K562 (cell line): ENCODE results near the gene IGF1R. TPM values are rescaled to one million over a fixed set of nuclear protein-coding genes. Genes with fewer than 3 reads are reported as not detected.
A peak's percentile ranks its signal among the peaks of the same experiment; 100 is the strongest.

Experiments used
- ATAC-seq: fragments of 200-7000 bp; cut with Tn5 transposase; 3 replicates; pipeline ENCODE4 v1.9.1; 2020; ENCODE audit warnings: moderate library complexity
- BruUV-seq: library from RNA; stranded (reverse); fragments of 400-500 nt; replicated peaks from 2 replicates; lab custom pipeline; 2021; lab: Mats Ljungman, UMichigan
- CTCF ChIA-PET: fragments of 300-600 bp; formaldehyde crosslinking; extraction: SDS; loops from one replicate; lab custom pipeline; 2021; ENCODE audit warnings: low intra/inter-chr PET ratio; lab: Yijun Ruan, JAX
- POLR2A ChIA-PET: fragments of 300-600, 350-650 bp; sonication (Branson Sonifier 250); formaldehyde crosslinking; extraction: SDS; loops from one replicate; lab custom pipeline; 2021; ENCODE audit warnings: antibody characterized with exemption, inconsistent platforms; lab: Yijun Ruan, JAX
- DNase-seq, 4 experiments: peaks; one replicate each; pipeline versions ENCODE4 v3.0.0 to v3.0.0-alpha.2; 2011 to 2018; ENCODE audit warnings: low spot score in 3 of 4, mixed read lengths in 3 of 4; ENCODE audit errors: extremely low read depth in 1 of 4
- FAIRE-seq: peaks from 2 replicates; lab custom pipeline; 2011; peaks lifted over from hg19 to GRCh38; lab: Jason Lieb, UNC
- H2AFZ ChIP-seq: 2 replicates; pipeline ENCODE4 v1.6.0; 2011; ENCODE audit warnings: low read depth, low read length, control low read depth, inconsistent platforms
- H3K27ac ChIP-seq: fragments of 200-600 bp; 3 replicates; pipeline ENCODE4 v1.8.0; 2011; ENCODE audit warnings: low read depth, mild to moderate bottlenecking, control low read depth, inconsistent platforms, low read length, moderate library complexity, mixed read lengths; ENCODE audit errors: extremely low read depth
- H3K27me3 ChIP-seq, 2 experiments: fragments of 300-600 bp in 1 of 2; 2 replicates in 1 of 2; 3 replicates in 1 of 2; pipeline versions ENCODE4 v1.6.0 to v1.8.0; 2011; ENCODE audit warnings: inconsistent platforms in 2 of 2, low read length in 2 of 2, mild to moderate bottlenecking in 1 of 2, mixed read lengths in 1 of 2, moderate library complexity in 1 of 2; ENCODE audit not compliant: control insufficient read depth in 2 of 2, insufficient read depth in 2 of 2
- H3K36me3 ChIP-seq: fragments of 300-600 bp; 3 replicates; pipeline ENCODE4 v1.8.0; 2011; ENCODE audit warnings: mild to moderate bottlenecking, low read length, inconsistent platforms; ENCODE audit not compliant: control insufficient read depth, insufficient read depth
- H3K4me1 ChIP-seq, 2 experiments: fragments of 200-600 bp in 1 of 2; replicated peaks in 1 of 2; 2 replicates in 1 of 2; 3 replicates in 1 of 2; pipeline versions ENCODE4 v1.5.1 to v1.8.0; 2011; ENCODE audit warnings: inconsistent platforms in 2 of 2, low read length in 2 of 2, mild to moderate bottlenecking in 1 of 2, mixed read lengths in 1 of 2, moderate library complexity in 1 of 2; ENCODE audit not compliant: control insufficient read depth in 2 of 2, insufficient read depth in 2 of 2
- H3K4me2 ChIP-seq: 2 replicates; pipeline ENCODE4 v1.6.1; 2011; ENCODE audit warnings: low read length, control low read depth, inconsistent platforms, mixed read lengths; ENCODE audit not compliant: insufficient read depth
- H3K4me3 ChIP-seq: fragments of 200-600 bp; sonication (generic), shearing (Covaris generic); 2 replicates; pipeline ENCODE4 v1.5.1; 2016; ENCODE audit warnings: control low read depth, inconsistent platforms
- H3K79me2 ChIP-seq: fragments of 200-600 bp; 3 replicates; pipeline ENCODE4 v1.8.0; 2011; ENCODE audit warnings: low read length, inconsistent platforms; ENCODE audit not compliant: control insufficient read depth, insufficient read depth
- H3K9ac ChIP-seq, 2 experiments: 2 replicates each; pipeline versions ENCODE4 v1.6.0 to v1.6.1; 2011; ENCODE audit warnings: low read depth in 2 of 2, low read length in 2 of 2, control low read depth in 1 of 2, inconsistent platforms in 1 of 2, mild to moderate bottlenecking in 1 of 2, mixed read lengths in 1 of 2; ENCODE audit not compliant: insufficient read depth in 1 of 2
- H3K9me1 ChIP-seq: one replicate; pipeline ENCODE4 v1.6.0; 2011; ENCODE audit warnings: inconsistent platforms, mild to moderate bottlenecking, low read length, moderate library complexity; ENCODE audit not compliant: control insufficient read depth, insufficient read depth
- H3K9me3 ChIP-seq: replicated peaks from 2 replicates; pipeline ENCODE4 v1.5.1; 2011; ENCODE audit warnings: low read depth, low read length, inconsistent platforms; ENCODE audit not compliant: control insufficient read depth, insufficient read depth
- H4K20me1 ChIP-seq: replicated peaks from 2 replicates; pipeline ENCODE4 v1.6.1; 2011; ENCODE audit warnings: low read length, inconsistent platforms, mixed read lengths; ENCODE audit not compliant: control insufficient read depth, insufficient read depth
- CLOCK ChIP-seq: fragments of 250-450 bp; sonication (Bioruptor Pico); IDR thresholded peaks from 2 replicates; pipeline ENCODE4 v1.4.0; 2020; ENCODE audit warnings: mild to moderate bottlenecking, moderate library complexity, borderline replicate concordance
- TAF1 ChIP-seq: IDR thresholded peaks from 2 replicates; pipeline ENCODE4 v1.6.1; 2011; ENCODE audit warnings: mild to moderate bottlenecking, low read length, moderate library complexity; ENCODE audit not compliant: insufficient read depth, control insufficient read depth, severe bottlenecking; ENCODE audit errors: extremely low read depth
- ZNF316 ChIP-seq: fragments of 450-650 bp; IDR thresholded peaks from 2 replicates; pipeline ENCODE4 v1.6.1; 2016
- WGBS: fragments of 100-300 bp; shearing (Covaris generic); methylation state at CpG from one replicate; pipeline ENCODE4 v1.1.6; 2016; ENCODE audit warnings: low coverage, mixed read lengths; ENCODE audit not compliant: insufficient coverage; ENCODE audit errors: missing lambda C conversion rate; 5-methylcytosine and 5-hydroxymethylcytosine counted together
- in situ Hi-C: fragments of 300-500 bp; cut with MboI; formaldehyde crosslinking; loops from 4 replicates; pipeline ENCODE4 v1.15.0; 2018; ENCODE audit warnings: inconsistent platforms, mixed read lengths
- intact Hi-C: fragments of 100-400 bp; cut with micrococcal nuclease; formaldehyde crosslinking; loops from 2 replicates; pipeline ENCODE4 v1.14.2; 2022
- polyA plus RNA-seq, 8 experiments: library from polyadenylated mRNA; depleted of rRNA in 4 of 8; stranded (reverse) in 5 of 8; unstranded in 3 of 8; fragments of >200 nt; fragmentation: Nextera tagmentation in 2 of 8; fragmentation: Illumina TruSeq in 1 of 8; extraction: Ambion mirVana in 2 of 8; extraction: Trizol in 1 of 8; gene quantifications; 2 replicates each; pipeline versions ENCODE4 v1.2.1 to v1.2.3, GENCODE V29; 2011 to 2014; ENCODE audit warnings: inconsistent platforms in 1 of 8, missing spikeins in 1 of 8
- total RNA-seq, 7 experiments: library from RNA; depleted of rRNA in 6 of 7; stranded (reverse); fragments of >200 nt in 6 of 7; fragmentation: Illumina TruSeq in 2 of 7; extraction: Trizol in 2 of 7; gene quantifications; 2 replicates each; pipeline versions ENCODE4 v1.2.1 to v1.2.3, GENCODE V29; 2011 to 2021; ENCODE audit warnings: low replicate concordance in 1 of 7
- TF ChIP-seq, protein P1 (sequence below): sonication (generic); formaldehyde crosslinking; IDR thresholded peaks from 2 replicates; pipeline ENCODE4 v1.8.1; 2022; ENCODE audit warnings: missing genetic modification reagents
- TF ChIP-seq, protein P2 (sequence below): sonication (generic); formaldehyde crosslinking; IDR thresholded peaks from 2 replicates; pipeline ENCODE4 v1.8.1; 2023; ENCODE audit warnings: mild to moderate bottlenecking, missing genetic modification reagents

The IGF1R gene
- total and polyA plus RNA-seq, 9 of the 15 experiments (the other 6 are each of a cell fraction or from before 2014, with no cell fraction given) = 0.35 to 8.0 (median 1.6) TPM

DNA sequence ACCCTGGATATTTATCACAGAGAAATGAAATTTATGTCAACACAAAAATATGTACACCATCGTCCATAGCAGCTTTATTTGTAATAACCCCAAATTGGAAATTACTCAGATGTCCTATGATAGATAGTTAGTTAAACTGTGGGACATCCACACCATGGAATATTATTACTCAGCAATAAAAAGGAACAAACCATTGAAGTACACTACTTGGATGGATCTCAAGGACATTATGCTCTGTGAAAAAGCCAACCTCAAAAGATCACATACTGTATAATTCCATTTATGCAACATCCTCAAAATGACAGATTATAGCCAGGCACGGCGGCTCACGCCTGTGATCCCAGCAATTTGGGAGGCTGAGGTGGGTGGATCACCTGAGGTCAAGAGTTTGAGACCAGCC, 246.0 kb downstream of the IGF1R start:
- in situ Hi-C loops (no loop called here), intact Hi-C loops (loop anchor here (10.0 kb wide), 1 partner anchor 160 kb away; no protein-coding TSS in a partner anchor)
- no TSS peak for BruUV-seq
- H3K4me2 ChIP-seq = no peak overlapping the region
- no peaks in the 10 kb centered on the region for H3K36me3 ChIP-seq
- ChIA-PET CTCF (no interaction called here), POLR2A (no interaction called here)
- H3K4me1 ChIP-seq = peaks cover 0 to 4% of the 10 kb centered on the region in 2 experiments; a peak in 2 of 5 replicates
- peaks cover 5 to 23% of the 10 kb centered on the region in 2 experiments; a peak in 4 of 5 replicates for H3K27me3 ChIP-seq
- H3K9ac ChIP-seq = no peak overlapping the region
- H2AFZ ChIP-seq = no peak overlapping the region
- no peak overlapping the region for H3K4me3 ChIP-seq
- 14% methylated on average over 4 of the region's 4 CpGs for WGBS
- ATAC-seq (no peak), FAIRE-seq (no peak), DNase-seq (no peak)
- no peaks in the 10 kb centered on the region for H3K9me3 ChIP-seq
- H3K27ac ChIP-seq = no peak overlapping the region
- H3K79me2 ChIP-seq = no peaks in the 10 kb centered on the region
- H3K9me1 ChIP-seq = no peaks in the 10 kb centered on the region
- no peaks in the 10 kb centered on the region for H4K20me1 ChIP-seq
- TF ChIP-seq ZNF316 = peak; percentile 24; the same call in 1 of the 2 replicates
- TF ChIP-seq, protein P1, sequence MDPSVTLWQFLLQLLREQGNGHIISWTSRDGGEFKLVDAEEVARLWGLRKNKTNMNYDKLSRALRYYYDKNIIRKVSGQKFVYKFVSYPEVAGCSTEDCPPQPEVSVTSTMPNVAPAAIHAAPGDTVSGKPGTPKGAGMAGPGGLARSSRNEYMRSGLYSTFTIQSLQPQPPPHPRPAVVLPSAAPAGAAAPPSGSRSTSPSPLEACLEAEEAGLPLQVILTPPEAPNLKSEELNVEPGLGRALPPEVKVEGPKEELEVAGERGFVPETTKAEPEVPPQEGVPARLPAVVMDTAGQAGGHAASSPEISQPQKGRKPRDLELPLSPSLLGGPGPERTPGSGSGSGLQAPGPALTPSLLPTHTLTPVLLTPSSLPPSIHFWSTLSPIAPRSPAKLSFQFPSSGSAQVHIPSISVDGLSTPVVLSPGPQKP = no peak
- TF ChIP-seq CLOCK (CRISPR knock-in tag) = no peak
- TF ChIP-seq, protein P2, sequence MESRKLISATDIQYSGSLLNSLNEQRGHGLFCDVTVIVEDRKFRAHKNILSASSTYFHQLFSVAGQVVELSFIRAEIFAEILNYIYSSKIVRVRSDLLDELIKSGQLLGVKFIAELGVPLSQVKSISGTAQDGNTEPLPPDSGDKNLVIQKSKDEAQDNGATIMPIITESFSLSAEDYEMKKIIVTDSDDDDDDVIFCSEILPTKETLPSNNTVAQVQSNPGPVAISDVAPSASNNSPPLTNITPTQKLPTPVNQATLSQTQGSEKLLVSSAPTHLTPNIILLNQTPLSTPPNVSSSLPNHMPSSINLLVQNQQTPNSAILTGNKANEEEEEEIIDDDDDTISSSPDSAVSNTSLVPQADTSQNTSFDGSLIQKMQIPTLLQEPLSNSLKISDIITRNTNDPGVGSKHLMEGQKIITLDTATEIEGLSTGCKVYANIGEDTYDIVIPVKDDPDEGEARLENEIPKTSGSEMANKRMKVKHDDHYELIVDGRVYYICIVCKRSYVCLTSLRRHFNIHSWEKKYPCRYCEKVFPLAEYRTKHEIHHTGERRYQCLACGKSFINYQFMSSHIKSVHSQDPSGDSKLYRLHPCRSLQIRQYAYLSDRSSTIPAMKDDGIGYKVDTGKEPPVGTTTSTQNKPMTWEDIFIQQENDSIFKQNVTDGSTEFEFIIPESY (CRISPR knock-in tag) = no peak
- no peak for TF ChIP-seq TAF1
